ENCODE results near the gene SLC47A2.
A peak's percentile ranks its signal among the peaks of the same experiment; 100 is the strongest.

The SLC47A2 gene

DNA sequence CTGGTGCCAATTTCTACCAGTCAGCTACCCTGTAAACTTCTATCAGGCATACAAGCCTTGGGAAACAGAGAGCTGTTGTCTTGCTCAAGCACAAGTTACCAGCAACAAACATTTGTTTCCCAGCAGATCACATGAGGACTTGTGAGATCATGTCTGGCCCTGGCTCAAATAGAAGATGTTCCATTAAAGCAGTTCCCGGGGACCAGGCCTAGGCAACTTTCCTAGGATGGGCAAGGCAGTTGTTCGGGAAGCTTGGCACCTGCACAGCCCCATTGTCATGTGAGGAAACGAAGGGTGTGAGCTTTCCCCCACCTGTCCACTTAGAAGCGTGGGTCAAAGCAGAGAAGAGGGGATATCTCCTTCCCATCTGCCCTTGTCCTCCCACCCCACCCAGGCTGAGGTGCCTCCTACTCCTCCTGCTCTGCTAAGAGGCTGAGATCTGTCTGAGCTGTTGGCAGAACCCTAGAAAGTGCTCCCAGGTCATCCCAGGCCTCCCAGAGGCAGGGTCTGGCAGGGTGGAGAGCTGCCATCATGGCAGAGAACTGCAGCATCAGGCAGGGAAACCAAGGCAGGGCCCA lies 11.2 kb upstream of the SLC47A2 start:
- DNase-seq: no peak

- DNase-seq: no peak
Measured at GRCh38 chr17:19726631-19727376, 10.4 kb upstream of the SLC47A2 start.

GRCh38 chr17:19725486-19725885 lies 9.1 kb upstream of the SLC47A2 start:
- no peak for DNase-seq

DNA sequence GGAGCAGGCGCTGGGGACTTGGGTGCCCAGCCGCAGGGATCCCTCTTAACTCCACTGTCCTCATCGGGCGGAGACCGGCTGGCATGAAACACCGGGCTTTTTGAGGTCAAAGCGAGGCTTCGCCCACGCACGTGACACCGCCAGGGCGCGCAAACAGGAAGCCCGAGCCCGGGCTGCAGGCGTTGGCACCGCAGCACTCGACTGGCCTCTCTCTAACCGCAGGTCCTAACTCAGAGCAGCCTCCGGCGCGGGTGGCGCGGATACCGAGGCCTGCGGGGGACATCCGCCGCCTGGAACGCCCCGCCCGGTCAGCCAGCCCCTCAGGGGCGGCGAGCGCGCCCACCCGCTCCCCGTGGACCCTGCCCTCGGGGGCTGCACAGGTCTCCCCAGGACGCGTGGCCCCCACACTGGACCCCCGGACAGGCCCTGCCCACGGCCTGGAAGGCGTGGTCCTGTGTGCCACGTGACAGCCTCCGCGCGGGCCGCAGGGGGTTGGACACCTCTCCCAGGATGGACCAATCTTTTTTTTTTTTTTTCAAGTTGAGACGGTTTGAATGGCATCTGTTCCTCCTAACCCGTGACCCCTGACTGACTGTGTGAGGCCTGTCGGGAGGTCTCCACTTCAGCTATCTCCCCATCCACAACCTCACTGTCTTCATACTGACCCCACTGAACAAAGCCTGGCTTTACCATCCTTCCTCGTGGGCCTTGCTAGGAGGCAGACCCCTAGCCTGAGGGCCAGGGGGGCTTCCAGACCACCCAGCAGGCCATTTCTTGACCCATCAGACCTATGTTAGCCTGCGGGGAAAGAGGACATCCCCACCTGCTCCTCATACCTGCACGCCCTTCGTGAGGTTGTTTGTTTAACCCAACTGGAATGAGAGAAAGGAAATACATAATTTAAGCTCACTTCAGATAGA lies 8.4 kb upstream of the SLC47A2 start:
- DNase-seq: peak; percentile 59 to 63

DNA sequence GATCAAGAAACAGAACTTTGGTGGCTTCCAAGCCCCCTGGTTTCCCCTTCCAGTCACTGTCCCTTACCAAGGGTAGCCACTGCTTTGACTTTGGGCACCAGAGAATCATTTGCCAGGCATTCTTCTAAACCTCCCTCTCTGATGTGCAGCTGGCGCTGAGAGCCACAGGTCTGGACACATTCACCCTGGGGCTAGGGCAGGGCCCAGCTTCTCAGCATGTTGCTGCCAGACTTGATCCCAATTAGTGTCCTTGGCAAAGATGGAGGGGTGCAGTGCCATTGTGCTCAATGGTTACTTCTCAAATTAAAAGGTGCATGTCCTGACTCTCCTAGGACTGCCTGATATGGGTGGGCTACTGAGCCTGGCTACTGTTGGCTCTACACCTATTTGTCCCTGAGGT lies 7.6 kb upstream of the SLC47A2 start:
- DNase-seq: no peak

- DNase-seq: no peak
Measured at GRCh38 chr17:19720631-19721426, 4.4 kb upstream of the SLC47A2 start.

DNA sequence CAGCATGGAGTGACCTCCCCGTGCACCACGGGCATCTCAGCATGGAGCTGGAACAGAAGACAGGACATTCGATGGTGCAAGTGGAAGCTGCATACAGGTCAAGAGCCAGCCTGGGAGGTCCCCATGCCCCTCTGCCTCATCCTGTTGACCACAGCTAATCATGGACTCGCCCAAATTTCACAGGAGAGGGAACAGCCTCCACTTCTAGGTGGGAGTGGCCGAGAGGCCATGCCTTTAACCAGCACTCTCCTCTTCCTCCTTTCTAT lies 3.8 kb upstream of the SLC47A2 start:
- DNase-seq: no peak

DNA sequence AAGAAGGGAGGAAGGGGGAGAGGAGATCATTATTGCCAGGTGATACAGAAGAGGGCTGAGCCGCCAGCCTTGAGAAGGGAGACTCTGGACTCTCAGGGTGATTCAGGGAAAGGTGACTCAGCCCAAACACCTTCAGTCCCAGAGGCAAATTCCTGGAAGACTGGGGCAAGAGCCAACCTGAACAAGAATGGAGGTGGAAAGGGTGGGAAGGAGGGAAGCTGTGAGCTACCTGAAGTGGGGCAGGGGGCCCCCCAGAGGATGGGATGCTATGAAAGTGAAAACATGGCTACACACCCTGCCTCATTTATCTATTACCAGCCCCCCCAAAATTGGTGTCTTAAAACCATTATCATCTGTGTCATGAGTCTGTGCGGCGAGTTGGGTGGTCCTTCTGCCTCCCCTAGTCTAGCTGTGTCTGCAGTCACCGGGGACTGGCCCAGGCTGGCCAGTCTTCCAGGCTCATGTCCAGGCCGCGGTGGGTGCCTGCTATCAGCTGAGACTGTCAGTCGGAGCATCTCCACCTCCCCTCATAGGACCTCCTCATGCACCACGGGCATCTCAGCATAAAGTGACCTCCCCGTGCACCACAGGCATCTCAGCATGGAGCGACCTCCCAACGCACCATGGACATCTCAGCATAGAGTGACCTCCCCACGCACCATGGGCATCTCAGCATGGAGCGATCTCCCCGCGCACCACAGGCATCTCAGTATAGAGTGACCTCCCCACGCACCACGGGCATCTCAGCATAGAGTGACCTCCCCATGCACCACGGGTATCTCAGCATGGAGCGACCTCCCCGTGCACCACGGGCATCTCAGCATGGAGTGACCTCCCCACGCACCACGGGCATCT lies 3.2 kb upstream of the SLC47A2 start:
- no peak for DNase-seq

DNA sequence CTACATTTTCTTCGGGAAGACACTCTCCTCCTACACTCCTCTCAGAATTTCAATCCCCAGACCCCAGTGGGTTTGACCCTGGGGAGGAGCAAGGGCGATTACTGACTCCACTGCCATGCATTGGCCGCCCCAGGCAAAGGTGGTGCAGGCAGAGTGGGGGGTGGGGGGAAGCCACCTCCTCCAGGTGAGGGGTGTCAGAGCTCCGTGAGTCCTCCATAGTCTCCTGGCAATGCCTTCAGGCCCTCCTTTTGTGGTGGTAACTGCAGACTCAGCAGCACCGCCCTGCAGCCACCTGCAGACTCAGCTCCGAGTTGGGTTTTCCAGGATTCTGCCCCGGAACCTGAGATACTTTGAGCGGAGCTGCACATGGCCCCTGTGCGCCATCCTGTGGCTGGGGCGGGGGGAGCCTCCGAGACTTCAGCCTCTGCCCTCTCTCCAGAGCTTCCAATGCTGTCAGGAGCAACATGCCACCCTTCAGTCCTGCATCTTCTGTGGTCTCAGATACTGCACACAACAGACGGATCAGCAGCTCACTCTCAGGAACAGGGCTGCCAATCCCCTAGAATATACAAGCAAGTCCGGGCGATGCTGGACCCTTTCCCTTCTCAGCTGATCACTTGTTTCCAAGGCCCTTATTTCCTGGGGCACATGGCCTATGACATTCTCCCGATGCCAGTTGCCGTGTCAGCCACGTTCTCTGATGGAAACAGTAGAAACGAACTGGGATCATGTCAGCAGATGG lies 2.4 kb upstream of the SLC47A2 start:
- DNase-seq: no peak

DNA sequence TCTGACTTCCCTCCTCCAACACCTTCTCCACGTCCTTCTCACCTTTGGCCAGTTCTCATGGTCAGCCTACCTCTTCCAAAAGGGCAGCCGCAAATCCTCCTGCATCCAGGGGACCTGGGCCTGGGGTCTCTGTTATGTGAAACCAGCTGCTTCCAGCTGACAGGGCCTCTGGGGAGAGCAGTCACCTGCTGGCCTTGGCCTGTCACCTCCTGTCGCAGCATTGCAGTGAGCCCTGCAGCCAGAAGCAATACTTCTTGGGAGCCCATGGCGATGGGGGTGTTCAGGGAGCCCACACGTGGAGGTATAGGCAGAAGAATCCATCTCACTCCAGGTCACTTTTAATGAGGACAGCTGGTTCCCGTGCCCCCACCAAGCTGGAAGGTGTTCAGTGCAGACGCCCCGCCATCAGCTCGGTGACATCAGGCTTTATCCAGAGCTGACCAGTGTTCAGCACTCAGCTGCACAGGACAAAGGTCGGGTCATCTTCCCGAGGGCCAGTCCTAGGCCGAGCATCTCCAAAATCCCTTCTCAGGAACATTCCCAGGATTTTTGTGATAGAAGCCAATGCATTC lies 1.7 kb upstream of the SLC47A2 start:
- no peak for DNase-seq

DNA sequence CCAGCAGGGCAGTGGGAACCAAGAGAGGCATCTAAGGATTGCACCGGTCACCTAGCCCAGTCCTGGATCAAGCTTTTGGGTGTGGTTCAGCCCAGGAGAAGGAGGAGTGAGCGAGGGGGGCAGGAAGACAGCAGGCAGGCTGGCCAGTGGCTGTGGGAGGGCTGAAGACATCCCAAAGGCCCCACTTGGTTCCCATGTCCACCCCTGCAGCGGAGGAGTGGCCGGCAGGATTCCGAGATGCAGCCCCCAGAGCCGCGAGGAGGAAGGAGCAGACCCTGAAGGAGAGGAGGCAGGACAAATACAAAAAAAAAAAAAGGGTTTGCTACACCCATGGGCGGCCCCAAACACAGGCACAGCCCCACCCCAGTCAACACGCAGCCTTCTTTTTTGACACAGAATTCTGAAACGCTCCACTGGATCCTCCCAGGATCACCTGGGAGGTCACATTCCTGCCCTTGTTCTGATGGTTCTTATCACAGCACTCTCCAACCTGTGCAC lies 1.1 kb upstream of the SLC47A2 start:
- no peak for DNase-seq

- no peak for DNase-seq
Measured at GRCh38 chr17:19717031-19717360, 612 bp upstream of the SLC47A2 start.

- DNase-seq: no peak
Measured at GRCh38 chr17:19714542-19715411, 1.6 kb downstream of the SLC47A2 start.

GRCh38 chr17:19713901-19714361 lies 2.5 kb downstream of the SLC47A2 start:
- DNase-seq: no peak

GRCh38 chr17:19713462-19713861 lies 2.9 kb downstream of the SLC47A2 start:
- DNase-seq: no peak

DNA sequence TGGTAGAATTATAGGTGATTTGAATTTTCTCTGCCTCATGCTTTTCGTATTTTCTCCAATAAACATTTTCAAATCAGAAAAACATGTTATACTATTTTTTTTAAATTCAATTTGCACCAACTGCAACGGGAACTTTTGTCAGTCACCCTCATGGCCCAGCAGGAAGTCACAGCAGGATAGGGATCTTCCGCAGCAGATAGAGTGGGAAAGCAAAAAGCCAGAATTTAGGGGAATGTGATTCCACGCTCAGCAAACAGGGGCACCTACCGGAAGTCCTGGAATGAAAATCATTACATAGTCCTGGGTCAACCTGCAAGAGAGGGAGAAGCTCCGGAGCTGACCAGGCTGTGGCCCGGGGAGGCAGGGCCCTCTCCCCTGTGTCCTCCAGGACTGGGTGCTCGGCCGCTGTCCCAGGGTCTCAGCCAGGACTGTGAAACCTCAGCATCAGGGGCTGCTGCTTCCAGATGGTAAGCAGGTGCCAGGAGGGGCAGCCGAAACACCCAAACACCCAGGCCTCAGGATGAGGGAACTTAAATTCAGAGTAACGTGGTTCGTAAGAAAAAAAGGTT lies 3.9 kb downstream of the SLC47A2 start:
- no peak for DNase-seq

DNA sequence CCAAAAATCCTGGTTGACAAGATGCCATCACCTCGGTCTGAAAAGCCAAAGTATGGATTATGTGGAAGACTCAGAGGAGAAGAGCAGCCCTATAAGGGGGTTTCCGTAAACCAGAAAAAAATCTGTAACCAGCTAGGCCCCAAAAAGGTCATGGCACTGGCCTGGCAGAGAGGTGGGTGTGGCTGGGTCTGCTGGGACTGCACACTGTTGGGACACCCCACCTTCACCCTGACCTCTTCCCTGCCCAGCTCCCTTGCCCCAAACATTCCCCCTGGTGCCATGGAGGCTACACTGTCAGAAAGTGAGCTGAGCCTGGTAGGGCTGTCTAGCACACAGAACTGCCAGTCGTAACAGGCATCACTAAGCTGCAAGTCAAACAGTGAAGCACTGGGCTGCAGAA lies 6.5 kb downstream of the SLC47A2 start:
- DNase-seq: no peak

DNA sequence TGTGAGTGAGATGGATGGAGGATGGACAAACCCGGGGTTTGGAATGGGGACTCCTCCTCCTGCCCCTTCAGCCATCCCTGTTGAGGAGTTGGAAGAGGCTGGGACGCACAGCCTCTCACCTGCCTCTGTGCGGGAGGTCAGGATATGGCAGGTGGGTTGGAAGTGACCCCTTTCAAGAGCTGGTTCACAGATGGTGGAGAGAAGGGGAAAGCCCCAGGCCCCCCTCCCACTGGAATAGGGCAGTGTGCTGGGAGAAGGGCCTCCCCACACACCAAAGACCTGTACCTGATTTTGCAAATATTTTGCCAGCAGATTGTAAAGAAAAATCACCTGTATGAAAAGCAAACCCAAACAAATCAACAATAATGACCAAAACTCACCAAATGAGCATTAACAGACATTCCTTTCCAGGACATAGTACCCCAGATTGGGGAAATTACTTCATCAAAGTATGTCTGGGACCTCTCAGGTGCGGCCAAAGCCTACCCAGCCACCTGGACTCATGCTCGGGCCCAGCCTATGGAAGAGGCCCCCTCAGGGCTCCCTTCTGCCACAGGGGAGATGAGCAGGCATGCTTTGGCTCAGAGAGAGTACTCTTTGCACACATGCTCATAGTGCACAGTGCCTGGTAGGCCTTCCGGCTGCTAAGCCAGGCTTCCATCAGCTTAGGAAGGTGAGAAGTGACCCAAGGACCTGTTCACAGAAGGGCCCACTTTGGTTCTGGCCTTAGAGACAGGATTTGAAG lies 7.8 kb downstream of the SLC47A2 start:
- no peak for DNase-seq

GRCh38 chr17:19707728-19708221 lies 8.6 kb downstream of the SLC47A2 start:
- DNase-seq: no peak
